Osteoblast (primary cell): Measurements from ENCODE around the gene ODAD4. TPM values are rescaled to one million over a fixed set of nuclear protein-coding genes. Genes with fewer than 3 reads are reported as not detected.

Source experiments
- DNase-seq: peaks from one replicate; pipeline ENCODE4 v3.0.0; 2011; ENCODE audit warnings: low spot score, mixed read lengths; ENCODE audit not compliant: insufficient read length; ENCODE audit errors: missing footprints
- H2AFZ ChIP-seq: 2 replicates; pipeline ENCODE4 v1.6.0; 2011; ENCODE audit warnings: mild to moderate bottlenecking, low read length
- H3K27ac ChIP-seq: 2 replicates; pipeline ENCODE4 v1.5.1; 2011; ENCODE audit warnings: mild to moderate bottlenecking, low read depth, low read length, moderate library complexity
- H3K27me3 ChIP-seq: 2 replicates; pipeline ENCODE4 v1.6.0; 2012; ENCODE audit warnings: mild to moderate bottlenecking, control low read depth, inconsistent platforms, low read length, moderate library complexity; ENCODE audit not compliant: insufficient read depth
- H3K36me3 ChIP-seq: 2 replicates; pipeline ENCODE4 v1.5.1; 2011; ENCODE audit warnings: mild to moderate bottlenecking, low read length, control low read depth, moderate library complexity; ENCODE audit not compliant: insufficient read depth
- H3K4me1 ChIP-seq: 2 replicates; pipeline ENCODE4 v1.5.1; 2011; ENCODE audit warnings: mild to moderate bottlenecking, low read length, control low read depth, moderate library complexity; ENCODE audit not compliant: insufficient read depth
- H3K4me2 ChIP-seq: 2 replicates; pipeline ENCODE4 v1.6.0; 2011; ENCODE audit warnings: mild to moderate bottlenecking, low read length; ENCODE audit not compliant: insufficient read depth
- H3K4me3 ChIP-seq: fragments of 200-600 bp; sonication (generic); 3 replicates; pipeline ENCODE4 v1.5.1; 2012; ENCODE audit warnings: mild to moderate bottlenecking, low read length, inconsistent platforms; ENCODE audit not compliant: insufficient read depth
- H3K79me2 ChIP-seq: 2 replicates; pipeline ENCODE4 v1.6.0; 2012; ENCODE audit warnings: mild to moderate bottlenecking, low read length, control low read depth, inconsistent platforms; ENCODE audit not compliant: insufficient read depth
- H3K9me3 ChIP-seq: 2 replicates; pipeline ENCODE4 v1.5.1; 2011; ENCODE audit warnings: low read depth, low read length, control low read depth
- H4K20me1 ChIP-seq: 2 replicates; pipeline ENCODE4 v1.6.0; 2012; ENCODE audit warnings: mild to moderate bottlenecking, low read length, control low read depth; ENCODE audit not compliant: insufficient read depth
- total RNA-seq: library from RNA; depleted of rRNA; stranded (reverse); fragments of >200 nt; gene quantifications from 2 replicates; pipeline ENCODE4 v1.2.3, GENCODE V29; 2012
- TF ChIP-seq, protein P1 (sequence below): IDR thresholded peaks from 2 replicates; pipeline ENCODE4 v1.5.1; 2011; ENCODE audit warnings: mild to moderate bottlenecking, low read depth, low read length, moderate library complexity; ENCODE audit errors: extremely low read depth

The ODAD4 gene
- total RNA-seq, 1 donor: 1.1 TPM

DNA sequence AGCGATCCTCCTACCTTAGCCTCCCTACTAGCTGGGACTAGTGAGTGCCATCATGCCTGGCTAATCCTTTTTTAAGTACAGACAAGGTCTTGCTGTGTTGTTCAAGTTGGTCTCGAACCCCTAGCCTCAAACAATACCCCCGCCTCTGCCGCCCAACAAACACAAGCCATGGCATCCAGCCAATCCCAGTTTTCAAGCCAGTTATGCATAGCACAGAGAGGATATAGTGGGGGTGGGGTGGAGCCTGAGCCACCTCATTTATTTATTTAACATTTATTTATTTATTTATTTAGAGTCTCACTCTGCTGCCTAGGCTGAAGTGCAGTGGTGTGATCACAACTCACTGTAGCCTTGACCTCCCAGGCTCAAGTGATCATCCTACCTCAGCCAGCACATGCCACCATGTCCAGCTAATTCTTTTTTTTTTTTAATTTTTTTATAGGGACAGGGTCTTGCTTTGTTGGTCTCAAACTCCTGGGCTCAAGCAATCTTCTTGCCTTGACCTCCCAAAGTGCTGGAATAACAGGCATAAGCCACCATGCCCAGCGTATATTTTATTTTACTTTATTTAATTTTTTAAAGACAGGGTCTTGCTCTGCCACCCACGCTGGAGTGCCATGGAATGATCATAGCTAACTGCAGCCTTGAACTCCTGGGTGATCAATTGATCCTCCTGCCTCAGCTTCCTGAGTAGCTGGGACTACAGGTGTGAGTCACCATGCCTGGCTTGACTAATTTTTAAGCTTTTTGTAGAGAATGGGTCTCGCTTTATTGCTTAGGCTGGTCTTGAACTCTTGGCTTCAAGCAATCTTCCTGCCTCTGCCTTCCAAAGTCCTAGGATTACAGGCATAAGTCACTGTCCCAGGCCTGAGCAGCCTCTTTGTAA is 39.0 kb upstream of the ODAD4 start:
- Histone ChIP-seq H3K4me1 (peaks cover 16% of the 10 kb centered on the region), H2AFZ (no peak overlapping the region), H4K20me1 (peaks cover 40% of the 10 kb centered on the region), H3K27me3 (no peaks in the 10 kb centered on the region), H3K4me3 (no peak overlapping the region), H3K79me2 (peaks cover 38% of the 10 kb centered on the region), H3K27ac (no peak overlapping the region), H3K9me3 (no peaks in the 10 kb centered on the region), H3K36me3 (peaks cover 90% of the 10 kb centered on the region), H3K4me2 (no peak overlapping the region)
- DNase-seq: no peak
- TF ChIP-seq, protein P1, sequence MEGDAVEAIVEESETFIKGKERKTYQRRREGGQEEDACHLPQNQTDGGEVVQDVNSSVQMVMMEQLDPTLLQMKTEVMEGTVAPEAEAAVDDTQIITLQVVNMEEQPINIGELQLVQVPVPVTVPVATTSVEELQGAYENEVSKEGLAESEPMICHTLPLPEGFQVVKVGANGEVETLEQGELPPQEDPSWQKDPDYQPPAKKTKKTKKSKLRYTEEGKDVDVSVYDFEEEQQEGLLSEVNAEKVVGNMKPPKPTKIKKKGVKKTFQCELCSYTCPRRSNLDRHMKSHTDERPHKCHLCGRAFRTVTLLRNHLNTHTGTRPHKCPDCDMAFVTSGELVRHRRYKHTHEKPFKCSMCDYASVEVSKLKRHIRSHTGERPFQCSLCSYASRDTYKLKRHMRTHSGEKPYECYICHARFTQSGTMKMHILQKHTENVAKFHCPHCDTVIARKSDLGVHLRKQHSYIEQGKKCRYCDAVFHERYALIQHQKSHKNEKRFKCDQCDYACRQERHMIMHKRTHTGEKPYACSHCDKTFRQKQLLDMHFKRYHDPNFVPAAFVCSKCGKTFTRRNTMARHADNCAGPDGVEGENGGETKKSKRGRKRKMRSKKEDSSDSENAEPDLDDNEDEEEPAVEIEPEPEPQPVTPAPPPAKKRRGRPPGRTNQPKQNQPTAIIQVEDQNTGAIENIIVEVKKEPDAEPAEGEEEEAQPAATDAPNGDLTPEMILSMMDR: no peak

DNA sequence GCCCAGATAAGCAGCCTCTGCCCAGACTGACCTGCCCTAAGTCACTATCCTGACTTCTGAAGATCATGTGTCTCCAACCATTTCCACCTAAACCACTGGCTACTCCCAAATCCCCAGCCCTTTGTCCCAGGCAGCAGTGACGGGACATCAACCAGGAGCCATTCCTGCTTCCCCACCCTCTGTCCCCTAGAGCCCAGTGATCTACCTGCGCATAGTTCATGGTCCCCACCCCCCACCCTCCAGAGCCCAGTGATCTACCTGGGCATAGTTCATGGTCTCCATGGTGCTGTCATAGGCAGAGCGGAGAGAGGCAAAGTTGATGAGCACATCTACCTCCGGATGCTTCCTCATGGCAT is 38.4 kb upstream of the ODAD4 start:
- Histone ChIP-seq H3K79me2 (peaks cover 41% of the 10 kb centered on the region), H4K20me1 (peaks cover 42% of the 10 kb centered on the region), H3K4me3 (no peak overlapping the region), H3K27ac (no peak overlapping the region), H2AFZ (no peak overlapping the region), H3K9me3 (no peaks in the 10 kb centered on the region), H3K4me1 (peaks cover 16% of the 10 kb centered on the region), H3K27me3 (no peaks in the 10 kb centered on the region), H3K4me2 (no peak overlapping the region), H3K36me3 (peaks cover 91% of the 10 kb centered on the region)
- no peak for DNase-seq
- TF ChIP-seq, protein P1: no peak

DNA sequence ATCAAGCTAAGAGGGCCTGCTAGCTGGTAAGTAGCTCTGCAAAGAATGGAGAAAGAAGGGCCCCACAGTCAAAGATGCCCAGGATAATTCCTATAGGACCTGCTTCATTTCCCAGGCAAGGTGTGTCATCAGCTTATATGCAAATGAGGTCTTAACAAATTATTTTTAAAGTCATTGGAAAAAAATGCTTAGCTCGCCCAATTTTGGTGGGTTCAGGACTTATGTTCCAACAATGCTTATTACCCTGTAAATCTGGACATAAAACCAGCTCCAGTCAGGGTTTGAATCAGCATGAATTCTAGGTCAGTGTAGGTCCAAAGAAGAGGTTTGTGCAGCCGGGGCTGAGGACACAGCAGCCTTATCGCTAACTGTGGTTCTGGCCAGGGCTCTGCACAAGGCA is 37.0 kb upstream of the ODAD4 start:
- Histone ChIP-seq H3K36me3 (peaks cover 91% of the 10 kb centered on the region), H4K20me1 (peaks cover 49% of the 10 kb centered on the region), H2AFZ (no peak overlapping the region), H3K4me3 (no peak overlapping the region), H3K4me1 (peaks cover 16% of the 10 kb centered on the region), H3K4me2 (no peak overlapping the region), H3K27me3 (no peaks in the 10 kb centered on the region), H3K79me2 (peaks cover 38% of the 10 kb centered on the region), H3K27ac (no peak overlapping the region), H3K9me3 (no peaks in the 10 kb centered on the region)
- TF ChIP-seq, protein P1: no peak
- no peak for DNase-seq

DNA sequence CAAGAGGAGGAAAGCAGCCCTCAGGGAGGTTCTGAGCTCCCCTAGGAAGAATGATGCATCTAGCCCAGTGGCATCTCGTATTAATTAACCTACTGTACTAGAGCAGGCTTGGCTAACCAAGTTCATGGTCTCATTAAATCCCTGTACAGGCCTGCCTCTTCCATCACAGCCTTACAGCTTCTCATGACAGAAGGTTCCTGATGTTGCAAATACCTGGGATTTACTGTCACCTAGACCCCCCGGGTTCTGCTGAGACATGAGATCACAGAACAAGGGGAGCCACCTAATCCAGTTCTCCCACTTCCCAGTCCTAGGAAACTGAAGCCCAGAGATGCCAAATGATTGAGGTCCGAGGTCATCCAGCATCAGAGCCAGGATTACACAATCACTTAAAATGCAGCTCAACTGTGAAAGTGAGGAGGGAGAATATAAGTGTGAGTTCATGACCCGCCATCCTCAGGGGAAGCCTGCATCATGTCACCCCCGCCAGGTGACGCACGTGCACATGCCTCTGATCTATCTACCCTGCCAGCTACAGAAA is 35.6 kb upstream of the ODAD4 start:
- Histone ChIP-seq H3K27ac (peak overlapping the region; percentile 85), H3K4me1 (peaks cover 16% of the 10 kb centered on the region), H3K27me3 (no peaks in the 10 kb centered on the region), H3K79me2 (peaks cover 46% of the 10 kb centered on the region), H4K20me1 (peaks cover 51% of the 10 kb centered on the region), H2AFZ (no peak overlapping the region), H3K9me3 (no peaks in the 10 kb centered on the region), H3K4me3 (no peak overlapping the region), H3K36me3 (peaks cover 92% of the 10 kb centered on the region), H3K4me2 (peak overlapping the region; percentile 23)
- peak; percentile 89 for DNase-seq
- TF ChIP-seq, protein P1: no peak
